ENCODE data around the gene RSPH1.

- TF ChIP-seq GLIS3 (CRISPR knock-in tag; IDR thresholded peaks at IDR 0.05) (no peak), ZFP30 (CRISPR knock-in tag; IDR thresholded peaks at IDR 0.05) (no peak), ARNTL (CRISPR knock-in tag; IDR thresholded peaks at IDR 0.05; ENCODE audit: borderline replicate concordance, low read depth) (no peak), OSR1 (CRISPR knock-in tag; IDR thresholded peaks at IDR 0.05) (no peak), ZNF565 (CRISPR knock-in tag; conservative IDR thresholded peaks at IDR 0.05; ENCODE audit: low read depth) (no peak), TSHZ2 (CRISPR knock-in tag; IDR thresholded peaks at IDR 0.05) (no peak), ZC3H10 (CRISPR knock-in tag; IDR thresholded peaks at IDR 0.05) (no peak)
- TF ChIP-seq, protein P1, sequence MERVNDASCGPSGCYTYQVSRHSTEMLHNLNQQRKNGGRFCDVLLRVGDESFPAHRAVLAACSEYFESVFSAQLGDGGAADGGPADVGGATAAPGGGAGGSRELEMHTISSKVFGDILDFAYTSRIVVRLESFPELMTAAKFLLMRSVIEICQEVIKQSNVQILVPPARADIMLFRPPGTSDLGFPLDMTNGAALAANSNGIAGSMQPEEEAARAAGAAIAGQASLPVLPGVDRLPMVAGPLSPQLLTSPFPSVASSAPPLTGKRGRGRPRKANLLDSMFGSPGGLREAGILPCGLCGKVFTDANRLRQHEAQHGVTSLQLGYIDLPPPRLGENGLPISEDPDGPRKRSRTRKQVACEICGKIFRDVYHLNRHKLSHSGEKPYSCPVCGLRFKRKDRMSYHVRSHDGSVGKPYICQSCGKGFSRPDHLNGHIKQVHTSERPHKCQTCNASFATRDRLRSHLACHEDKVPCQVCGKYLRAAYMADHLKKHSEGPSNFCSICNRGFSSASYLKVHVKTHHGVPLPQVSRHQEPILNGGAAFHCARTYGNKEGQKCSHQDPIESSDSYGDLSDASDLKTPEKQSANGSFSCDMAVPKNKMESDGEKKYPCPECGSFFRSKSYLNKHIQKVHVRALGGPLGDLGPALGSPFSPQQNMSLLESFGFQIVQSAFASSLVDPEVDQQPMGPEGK (CRISPR knock-in tag; IDR thresholded peaks at IDR 0.05; ENCODE audit: borderline replicate concordance) = no peak
- TF ChIP-seq, protein P2, sequence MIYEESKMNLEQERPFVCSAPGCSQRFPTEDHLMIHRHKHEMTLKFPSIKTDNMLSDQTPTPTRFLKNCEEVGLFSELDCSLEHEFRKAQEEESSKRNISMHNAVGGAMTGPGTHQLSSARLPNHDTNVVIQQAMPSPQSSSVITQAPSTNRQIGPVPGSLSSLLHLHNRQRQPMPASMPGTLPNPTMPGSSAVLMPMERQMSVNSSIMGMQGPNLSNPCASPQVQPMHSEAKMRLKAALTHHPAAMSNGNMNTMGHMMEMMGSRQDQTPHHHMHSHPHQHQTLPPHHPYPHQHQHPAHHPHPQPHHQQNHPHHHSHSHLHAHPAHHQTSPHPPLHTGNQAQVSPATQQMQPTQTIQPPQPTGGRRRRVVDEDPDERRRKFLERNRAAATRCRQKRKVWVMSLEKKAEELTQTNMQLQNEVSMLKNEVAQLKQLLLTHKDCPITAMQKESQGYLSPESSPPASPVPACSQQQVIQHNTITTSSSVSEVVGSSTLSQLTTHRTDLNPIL (CRISPR knock-in tag; IDR thresholded peaks at IDR 0.05; ENCODE audit: low read depth) = no peak
Measured at GRCh38 chr21:42439284-42440186, 56.5 kb downstream of the RSPH1 start.
